ENCODE data around the gene KRT84.
"Not testable (repeated sequence)": the region's sequence is repeated elsewhere in the genome, so short reads cannot be mapped to it uniquely, and the experiment has no call there.

KRT84 gene

DNA sequence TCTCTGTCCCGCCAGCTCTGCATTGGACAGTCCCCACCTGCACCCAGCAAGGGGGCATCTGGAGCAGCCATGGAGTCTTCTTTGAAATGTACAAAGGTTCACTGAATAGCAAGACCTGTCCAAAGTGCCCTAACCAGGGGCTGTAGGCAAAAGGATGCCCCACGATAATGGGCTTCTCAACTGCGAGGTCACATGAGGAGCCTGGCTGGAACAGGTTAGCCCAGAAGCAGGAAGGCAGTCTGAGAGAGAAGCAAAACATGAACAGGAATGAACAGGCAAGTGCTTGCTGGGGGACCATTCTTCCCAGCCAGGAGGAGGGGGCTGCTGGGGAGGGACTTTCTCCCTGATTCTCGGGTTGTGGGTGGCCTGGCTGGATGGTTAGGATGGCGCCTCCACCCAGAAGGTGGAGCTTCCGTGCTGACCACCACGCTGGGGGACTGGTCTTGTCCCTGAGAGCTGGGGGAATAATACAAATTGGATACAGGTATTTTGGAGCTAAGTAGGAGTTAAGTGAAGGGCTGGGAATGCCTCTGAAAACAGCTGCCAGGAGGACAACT, 25.3 kb downstream of the KRT84 start:
- no peak for DNase-seq (ENCODE audit: low spot score)

DNA sequence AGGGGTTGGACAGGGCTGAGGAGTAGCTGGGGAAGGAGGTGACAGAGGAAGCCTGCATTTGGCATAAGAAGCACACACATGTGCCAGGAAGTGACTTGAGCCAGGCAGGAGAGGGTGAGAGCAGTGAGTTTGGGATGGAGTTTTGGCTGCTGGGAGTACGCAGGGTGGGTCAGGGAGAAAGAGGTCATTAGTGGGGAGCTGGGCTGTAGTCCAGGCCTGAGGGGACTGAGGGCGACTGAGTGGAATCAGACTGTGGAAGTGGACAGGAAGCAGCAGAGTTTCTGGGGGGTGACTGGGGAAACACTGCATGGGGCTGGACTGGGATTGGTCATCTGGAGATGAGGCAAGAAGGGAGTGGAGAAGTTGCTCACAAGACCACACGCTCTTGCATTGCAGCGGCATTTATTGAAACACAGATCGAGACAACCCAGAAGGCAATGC, 25.8 kb downstream of the KRT84 start:
- DNase-seq (ENCODE audit: low spot score), result no peak

DNA sequence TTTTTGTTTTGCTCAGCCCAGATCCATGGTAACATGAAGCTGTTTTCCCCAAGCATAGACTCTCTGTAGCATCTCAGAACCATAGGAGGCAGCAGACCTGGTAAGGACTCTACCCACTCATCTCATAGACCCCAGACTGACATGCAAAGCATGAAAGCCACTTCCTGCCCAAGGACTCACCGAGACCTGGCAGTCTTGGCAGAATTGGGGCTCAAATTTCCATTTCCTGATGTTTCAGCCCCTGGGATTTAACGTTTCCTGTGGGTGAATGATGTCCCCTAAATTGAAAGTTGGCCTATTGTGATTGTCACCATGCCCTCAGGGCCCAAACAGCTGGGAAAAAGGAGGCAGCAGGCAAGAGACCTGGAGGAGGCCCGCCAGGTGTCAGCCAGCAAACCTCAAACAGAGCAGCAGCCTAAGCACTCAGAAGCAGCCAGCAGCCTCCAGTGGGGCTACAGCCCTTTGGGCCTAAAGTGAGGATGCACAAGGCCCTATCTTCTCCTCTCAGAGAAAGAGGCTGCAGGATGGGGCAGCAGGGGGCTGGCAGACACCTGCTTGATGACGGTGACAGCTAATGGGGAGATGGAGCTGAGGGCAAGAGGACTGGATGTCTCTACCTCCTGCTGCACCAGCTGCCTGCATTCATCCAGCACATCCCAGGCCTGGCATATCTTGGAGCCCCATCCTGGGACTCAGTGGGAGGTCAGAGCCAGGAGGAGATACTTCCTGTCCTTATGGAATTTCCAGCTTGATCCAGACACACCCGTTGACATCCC, 26.7 kb downstream of the KRT84 start:
- DNase-seq (ENCODE audit: low spot score), result no peak

DNA sequence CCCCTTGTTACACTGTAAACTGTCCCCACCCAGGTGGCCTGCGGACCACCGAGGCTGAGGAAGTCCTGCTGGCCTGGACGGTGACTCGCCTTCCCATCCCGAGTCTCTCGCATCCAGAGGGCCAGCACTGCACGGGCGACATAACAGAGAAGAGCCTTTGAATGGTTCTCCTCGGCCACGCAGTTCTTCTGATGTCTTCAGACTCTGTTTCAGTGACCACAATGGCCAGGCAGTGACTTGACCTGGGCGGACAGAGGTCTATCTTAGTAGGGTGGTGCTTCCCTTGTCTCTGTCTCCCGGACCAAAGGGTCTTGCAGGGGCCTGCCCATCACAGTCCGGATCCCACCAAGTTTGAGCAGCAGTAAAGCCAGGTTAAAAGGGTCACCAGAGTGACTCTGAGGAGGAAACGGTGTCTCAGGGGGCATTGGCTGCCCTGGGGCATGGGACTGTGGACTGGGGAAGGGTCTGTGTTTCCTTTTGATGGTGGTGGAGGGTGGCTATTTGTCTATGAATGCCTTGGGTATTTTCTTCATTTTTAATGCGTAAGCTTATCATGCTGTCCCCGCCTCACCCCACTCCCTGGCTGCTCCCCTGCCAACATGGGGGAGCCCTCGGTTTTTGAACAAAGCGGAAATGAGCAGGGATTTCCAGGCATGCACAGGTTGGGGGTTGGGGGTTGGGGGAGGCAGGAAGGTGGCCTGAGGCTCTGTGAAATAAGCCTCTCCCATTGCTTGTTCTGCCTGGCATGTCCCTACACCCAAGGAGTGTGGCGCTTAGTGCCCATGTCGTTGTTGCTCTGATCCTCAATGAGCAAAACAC, 28.5 kb downstream of the KRT84 start:
- DNase-seq (ENCODE audit: low spot score), result no peak

DNA sequence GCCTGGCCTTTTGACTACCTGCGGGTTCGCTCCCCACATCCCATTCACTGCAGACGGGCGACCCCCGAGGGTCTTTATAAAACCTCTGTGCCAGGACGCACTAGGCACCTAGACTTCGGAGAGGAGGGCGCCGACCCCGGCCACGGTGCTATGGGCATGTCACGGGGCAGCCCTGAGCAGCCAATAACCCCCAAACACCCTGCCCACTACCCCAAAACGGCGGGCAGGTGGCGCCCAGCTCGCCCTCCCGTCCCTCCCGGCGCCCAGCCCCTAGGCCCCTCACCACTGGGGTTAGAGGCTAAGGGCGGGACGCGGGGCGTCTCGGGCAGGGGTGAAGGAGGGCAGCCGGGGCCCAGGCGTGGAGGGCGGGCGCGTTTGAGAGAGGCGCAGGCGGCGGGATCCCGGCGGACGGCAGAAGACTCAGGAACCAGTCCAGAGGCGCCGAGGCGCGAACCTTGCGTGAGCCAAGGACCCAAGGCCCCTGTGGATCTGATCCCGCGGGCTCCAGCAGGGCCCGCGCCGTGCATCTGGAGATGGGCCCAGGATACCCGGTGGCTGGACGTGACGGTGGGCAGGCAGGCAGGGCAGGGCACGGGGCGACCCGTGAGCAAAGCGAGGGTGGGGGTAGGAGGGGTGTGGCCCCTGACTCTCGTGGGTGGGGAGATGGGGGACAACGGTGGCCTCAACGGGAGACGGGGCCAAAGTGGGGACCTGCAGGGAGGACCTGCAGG, 29.3 kb downstream of the KRT84 start:
- DNase-seq (ENCODE audit: low spot score), result no peak

DNA sequence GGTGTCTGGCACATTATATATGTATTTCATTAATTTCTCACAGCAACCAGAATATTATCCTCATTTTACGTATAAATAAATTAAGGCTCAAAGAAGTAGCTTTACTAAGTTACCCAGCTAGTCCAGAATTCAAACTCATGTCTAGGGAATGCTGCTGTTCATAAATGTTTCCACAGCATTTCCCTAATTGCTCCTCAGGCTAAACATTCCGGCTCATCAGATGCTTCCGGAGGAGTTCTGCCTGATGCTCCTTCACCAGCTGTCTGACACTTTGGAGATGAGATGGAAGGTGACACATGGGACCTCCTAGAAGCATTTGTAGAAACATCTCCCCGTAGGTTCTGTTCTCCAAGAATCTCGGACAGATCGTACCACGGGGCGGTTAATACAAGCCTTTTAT, 30.3 kb downstream of the KRT84 start:
- no peak for DNase-seq (ENCODE audit: low spot score)

DNA sequence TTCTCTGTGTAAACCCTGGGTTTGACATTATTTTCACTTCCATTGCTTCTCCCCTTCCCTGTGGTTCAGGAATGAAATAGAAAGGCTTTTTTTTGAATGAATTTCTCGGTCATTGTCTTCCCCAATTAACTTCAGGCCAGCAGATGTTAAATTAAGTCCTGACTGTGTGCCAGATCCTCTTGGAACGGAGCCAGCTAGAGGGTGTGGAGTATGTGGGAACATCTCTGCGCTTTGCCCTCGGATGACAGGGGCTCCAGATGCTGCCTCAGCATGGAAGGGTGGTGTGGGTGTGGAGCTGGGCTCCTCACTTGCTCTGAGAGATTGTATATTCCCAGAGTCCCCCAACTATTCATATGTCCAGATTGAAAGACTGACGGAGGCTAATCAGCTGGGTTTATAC, 31.3 kb downstream of the KRT84 start:
- no peak for DNase-seq (ENCODE audit: low spot score)

DNA sequence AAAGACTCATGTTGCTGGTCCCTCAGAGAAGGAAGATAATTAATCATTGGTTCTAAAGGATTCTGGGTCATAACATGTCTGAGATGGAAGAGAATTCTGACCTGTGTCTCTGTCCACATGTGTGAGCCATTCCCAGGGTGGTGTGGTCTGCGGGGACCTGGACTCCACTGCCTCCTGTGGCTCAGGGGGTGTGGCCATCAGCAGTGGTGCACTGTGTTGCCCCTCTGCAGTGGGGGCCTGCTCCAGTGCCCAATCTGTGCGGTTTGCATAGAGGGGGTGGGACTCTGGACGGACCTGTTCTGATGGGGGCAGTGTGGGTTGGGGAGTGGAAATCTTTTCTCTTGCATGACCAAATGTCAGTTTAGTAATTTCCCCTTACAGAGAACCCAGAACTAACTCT, 31.7 kb downstream of the KRT84 start:
- no peak for DNase-seq (ENCODE audit: low spot score)

DNA sequence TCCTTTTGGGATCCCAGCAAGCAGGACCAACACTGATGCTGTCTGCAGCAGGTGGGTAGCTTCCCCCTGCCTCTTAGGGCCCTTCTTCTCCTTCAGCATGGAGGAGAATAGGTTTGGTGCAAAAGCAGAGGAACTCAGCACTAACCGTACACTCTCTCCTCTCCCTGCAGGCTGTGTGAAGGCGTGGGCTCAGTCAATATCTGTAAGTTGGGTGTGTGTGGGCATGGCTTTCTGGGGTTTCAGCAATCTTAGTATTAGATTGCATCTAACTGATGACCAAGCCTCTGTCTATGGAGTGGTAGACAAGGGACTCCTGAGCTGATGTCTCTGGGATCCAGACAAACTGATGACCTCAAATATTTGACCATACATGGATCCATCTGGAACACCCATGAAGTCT, 32.5 kb downstream of the KRT84 start:
- no peak for DNase-seq (ENCODE audit: low spot score)

DNA sequence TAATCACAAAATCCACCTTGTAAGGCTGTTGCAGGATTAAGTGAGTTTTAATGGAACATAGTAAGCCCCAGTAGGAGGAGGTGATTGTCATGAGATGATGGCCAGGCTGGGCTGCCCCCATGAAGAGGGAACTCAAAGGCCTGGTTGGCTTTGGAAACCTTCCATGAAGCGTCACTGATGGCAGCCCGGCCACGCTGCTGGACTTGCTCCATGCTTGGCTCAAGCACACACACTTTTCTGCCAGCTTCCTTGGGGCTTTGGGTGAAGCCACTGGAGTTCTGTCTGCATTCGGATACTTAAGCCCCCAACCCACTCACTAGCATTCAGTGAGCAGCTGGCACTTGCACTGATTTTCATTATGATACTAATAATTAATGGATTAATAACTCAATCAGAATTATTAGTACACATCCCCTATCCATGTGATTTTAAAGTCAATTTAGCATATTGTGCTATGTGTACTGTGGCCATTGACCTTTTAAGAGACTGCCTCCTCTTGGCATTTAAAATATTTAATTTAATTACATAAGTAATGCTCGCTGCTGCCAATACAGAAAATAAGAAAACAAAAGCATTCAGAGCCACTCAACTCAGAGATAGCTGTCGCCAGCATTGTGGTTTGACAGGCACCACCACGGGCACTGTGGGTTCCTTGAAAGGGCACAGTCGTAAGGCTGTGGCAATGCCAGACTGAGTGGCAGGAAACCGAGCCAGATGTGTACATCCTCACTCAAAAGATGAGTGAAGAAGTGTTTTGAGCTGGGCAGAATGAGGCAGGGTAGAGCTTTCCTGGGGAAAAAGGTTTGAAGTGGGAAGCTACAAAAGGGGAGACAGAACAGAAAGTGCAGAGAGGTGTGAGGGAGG, 34.0 kb downstream of the KRT84 start:
- DNase-seq (ENCODE audit: low spot score), result no peak

DNA sequence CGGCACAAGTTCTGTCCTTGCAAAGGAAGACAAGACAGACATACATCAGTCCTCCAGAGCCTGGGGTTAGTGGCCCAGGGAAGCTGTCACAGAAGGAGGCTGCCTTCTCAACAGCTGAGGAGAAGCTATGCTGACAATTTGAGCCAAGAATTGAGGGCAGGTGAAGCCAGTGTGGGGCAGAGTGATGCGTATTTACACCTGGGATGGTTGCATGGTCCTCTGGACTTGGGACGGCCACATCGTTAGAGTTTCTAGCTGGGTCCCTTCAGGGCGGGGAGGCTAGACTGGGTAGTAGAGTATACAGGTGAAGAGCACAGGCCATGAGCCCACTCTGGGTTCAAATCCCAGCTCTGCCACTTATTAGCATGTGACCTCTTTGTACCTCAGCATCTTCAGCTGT, 34.7 kb downstream of the KRT84 start:
- DNase-seq (ENCODE audit: low spot score), result no peak

DNA sequence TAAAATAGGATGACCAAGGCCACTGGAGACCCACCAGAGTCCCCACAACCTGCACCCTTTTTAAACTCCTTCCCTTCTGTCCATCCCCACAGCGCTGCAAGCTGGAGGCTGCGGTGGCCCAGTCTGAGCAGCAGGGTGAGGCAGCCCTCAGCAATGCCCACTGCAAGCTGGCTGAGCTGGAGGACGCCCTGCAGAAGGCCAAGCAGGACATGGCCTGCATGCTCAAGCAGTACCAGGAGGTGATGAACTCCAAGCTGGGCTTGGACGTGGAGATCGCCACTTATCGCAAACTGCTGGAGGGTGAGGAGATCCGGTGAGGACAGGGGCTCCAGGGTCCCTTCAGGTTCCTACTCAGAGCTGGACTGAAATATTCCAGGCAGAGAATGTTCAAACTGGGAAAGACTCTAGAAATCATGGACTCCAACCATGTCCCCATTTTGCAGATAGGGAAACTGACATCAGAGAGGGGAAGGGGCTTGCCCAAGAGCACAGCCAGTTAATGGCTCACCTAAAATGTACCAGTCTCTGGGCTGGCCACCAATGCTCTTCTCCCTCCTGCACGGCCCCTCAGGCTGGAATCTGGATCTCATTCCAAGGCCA, 35.3 kb downstream of the KRT84 start:
- no peak for DNase-seq (ENCODE audit: low spot score)

DNA sequence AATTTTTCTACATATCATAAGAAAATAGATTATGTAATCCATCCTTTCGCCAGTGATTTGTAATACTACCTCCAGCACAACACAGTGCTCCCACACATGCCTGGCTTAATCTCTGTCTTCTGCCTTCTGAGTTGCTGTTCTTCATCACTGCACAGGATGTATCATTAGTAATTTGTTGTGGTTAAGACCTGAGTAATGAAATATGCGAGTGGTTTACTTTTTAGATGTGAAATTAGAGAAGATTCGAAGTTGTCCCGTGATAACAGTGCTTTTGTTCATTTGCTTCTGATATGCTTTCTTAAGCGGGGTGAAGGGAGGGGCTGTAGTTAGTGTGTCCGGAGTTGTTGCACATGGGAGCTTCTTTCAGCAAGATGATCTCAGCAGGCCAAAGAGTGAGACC, 36.3 kb downstream of the KRT84 start:
- no peak for DNase-seq (ENCODE audit: low spot score)

DNA sequence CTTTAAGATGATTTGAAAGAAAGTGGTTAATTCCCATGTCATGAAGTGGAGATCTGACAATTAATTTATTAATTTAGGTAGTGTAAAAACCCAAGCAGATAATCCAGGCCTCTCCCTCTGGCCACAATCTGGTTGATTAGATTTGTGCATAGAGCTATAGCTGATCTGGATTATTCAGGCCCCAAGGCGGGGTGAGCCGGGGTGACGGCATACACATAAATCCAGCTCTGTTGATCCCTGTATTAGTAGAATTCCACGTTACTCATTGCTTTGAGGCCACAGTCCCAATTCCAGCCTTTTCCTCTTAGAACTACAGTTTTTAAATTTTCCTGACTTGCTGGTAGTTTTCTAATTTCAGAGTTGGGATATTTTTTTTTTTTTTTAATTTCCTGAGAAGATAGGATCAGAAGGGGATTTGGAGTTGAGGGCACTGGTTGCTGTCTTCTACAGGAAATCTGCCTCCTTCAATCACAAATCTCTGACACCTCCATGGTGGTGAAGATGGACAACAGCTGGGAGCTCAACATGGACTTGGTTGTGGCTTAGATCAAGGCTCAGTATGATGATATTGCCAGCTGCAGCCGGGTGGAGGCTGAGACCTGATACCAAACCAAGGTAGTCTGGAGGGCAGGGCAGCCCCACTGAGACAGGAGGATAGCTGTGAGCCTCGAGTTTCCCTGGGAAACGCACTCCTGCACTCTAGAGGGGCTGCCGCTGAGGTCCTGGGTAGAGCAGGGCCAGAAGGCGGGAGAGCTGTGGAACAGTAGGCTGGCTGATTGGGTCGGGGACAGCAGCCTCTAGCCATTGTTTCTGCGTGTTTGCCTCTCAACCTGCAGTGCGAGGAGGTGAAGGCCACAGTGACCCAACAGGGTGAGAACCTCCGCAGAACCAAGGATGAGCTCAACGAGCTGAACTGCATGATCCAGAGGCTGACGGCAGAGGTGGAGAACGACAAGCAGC, 37.6 kb downstream of the KRT84 start:
- DNase-seq (ENCODE audit: low spot score), result no peak

DNA sequence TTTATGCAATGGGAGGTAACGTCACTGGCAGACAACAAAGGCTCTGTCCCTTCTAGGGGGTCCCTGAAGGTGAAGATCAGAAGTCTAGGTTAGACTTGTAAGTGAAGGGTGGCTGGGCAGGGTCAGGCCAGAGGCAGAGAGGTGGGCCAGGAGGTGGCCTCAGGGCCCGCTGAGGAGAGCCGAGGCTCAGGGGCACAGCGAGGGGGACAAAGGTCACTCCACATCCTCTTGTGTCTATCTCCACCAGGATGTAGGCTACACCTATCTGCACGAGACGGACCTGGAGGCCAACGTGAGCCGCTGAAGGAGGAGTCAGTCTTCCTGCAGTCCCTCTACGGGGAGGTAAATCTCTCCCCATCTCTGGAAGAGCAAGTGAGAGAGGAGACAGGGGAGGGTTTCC, 38.4 kb downstream of the KRT84 start:
- no peak for DNase-seq (ENCODE audit: low spot score)

DNA sequence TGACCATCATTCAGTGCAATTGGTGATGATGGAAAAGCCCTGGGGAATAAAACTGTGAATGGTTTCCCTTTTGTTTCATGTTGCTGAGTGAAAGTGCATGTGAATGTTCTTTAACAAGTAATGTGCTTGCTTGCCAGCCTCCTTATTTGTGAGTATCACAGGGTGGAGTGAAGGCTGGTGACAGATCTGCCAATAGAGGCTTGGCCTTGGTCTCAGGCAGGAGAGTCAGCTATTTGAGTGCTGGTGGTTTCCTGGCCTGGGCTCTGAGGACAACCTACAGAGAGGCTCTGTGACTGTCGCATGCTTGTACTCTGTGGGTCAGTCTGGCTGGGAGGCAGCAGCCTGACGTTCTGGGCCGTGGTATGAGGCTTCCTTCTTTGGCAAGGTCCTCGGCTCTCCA, 38.9 kb downstream of the KRT84 start:
- no peak for DNase-seq (ENCODE audit: low spot score)

DNA sequence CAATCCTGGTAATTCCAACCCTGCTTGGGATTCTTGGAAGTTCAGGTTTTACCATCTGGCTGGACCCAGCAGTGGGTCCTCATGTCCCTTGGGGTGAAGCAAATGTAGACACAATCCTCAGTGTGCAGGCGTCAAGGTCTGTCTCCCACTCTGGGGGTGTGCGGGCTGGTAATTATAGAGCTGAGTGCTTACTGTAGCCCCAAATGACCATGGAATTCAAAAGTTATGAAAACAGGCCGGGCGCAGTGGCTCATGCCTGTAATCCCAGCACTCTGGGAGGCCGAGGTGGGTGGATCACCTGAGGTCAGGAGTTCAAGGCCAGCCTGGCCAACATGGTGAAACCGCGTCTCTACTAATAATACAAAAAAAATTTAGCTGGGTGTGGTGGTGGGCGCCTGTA, 40.4 kb downstream of the KRT84 start:
- DNase-seq (ENCODE audit: low spot score), result not testable (repeated sequence)

DNA sequence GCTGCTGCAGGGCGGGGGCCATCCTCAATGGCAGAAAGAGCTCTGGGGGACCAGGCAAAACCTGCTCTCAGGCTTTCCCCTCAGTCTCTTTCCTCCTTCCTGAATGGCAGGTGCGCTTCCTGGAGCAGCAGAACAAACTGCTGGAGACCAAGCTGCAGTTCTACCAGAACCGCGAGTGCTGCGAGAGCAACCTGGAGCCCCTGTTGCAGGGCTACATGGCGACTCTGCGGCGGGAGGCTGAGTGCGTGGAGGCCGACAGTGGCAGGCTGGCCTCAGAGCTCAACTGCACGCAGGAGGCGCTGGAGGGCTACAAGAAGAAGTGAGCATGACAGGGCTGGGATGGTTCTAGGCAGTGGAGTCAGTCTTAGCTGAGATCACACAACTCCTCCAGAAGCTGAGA, 41.3 kb downstream of the KRT84 start:
- DNase-seq (ENCODE audit: low spot score), result no peak

DNA sequence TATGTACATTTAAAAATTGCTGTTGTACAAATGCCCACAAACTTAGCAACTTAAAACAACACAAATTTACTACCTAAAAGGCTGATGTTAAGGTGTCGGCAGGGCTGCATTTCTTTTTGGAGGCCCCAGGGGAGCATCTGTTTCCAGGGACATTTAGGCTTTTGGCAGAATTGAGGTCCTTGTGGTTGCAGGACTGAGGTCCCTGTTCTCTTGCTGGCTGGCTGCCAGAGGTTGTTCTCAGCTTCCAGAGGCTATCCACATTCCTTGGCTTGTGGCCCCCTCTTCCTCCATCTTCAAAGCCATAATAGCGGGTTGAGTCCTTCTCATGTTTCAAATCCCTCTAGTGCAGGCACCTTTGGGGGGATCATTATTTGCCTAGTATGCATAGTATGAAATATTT, 41.9 kb downstream of the KRT84 start:
- DNase-seq (ENCODE audit: low spot score), result no peak
